CMK (cell line): Measurements from ENCODE around the gene RADX.

Source experiments
- DNase-seq: peaks from one replicate; pipeline ENCODE4 v3.0.0-alpha.2; 2010; ENCODE audit warnings: low read depth

RADX gene

GRCh38 chrX:106684207-106684606 is 72.4 kb downstream of the RADX start:
- no peak for DNase-seq

- no peak for DNase-seq
Measured at GRCh38 chrX:106692425-106693065, 80.8 kb downstream of the RADX start.

GRCh38 chrX:106696502-106696901 is 84.7 kb downstream of the RADX start:
- no peak for DNase-seq

GRCh38 chrX:106698693-106699092 is 86.9 kb downstream of the RADX start:
- no peak for DNase-seq

- no peak for DNase-seq
Measured at GRCh38 chrX:106702636-106703035, 90.9 kb downstream of the RADX start.

GRCh38 chrX:106706466-106706865 is 94.7 kb downstream of the RADX start:
- DNase-seq = no peak

GRCh38 chrX:106707771-106708454 is 96.1 kb downstream of the RADX start:
- no peak for DNase-seq

- DNase-seq = no peak
Measured at GRCh38 chrX:106710771-106711170, 99.0 kb downstream of the RADX start.

- DNase-seq = no peak
Measured at GRCh38 chrX:106711375-106711774, 99.6 kb downstream of the RADX start.

GRCh38 chrX:106716004-106716403 is 104.2 kb downstream of the RADX start:
- DNase-seq = no peak

GRCh38 chrX:106716463-106716862 is 104.7 kb downstream of the RADX start:
- DNase-seq = no peak

GRCh38 chrX:106718709-106719108 is 106.9 kb downstream of the RADX start:
- DNase-seq = no peak

GRCh38 chrX:106725931-106726330 is 114.2 kb downstream of the RADX start:
- no peak for DNase-seq

GRCh38 chrX:106726485-106727437 is 115.0 kb downstream of the RADX start, which contains the start of gene RNF128:
RNF128 (plus strand) TSS chrX:106726701; CDS start chrX:106726914, 213 bp downstream.
- no peak for DNase-seq

- no peak for DNase-seq
Measured at GRCh38 chrX:106728337-106728736, 116.6 kb downstream of the RADX start.
